Hematopoietic multipotent progenitor cell treated with erythropoietin and hydrocortisone succinate and interleukin-3 and kit ligand, for 15 days (in vitro differentiated cells): ENCODE measurements around the gene PARVB.

ENCODE experiments used
- DNase-seq: peaks from one replicate; pipeline ENCODE4 v3.0.0-alpha.2; 2015; ENCODE audit warnings: low spot score

The PARVB gene

DNA sequence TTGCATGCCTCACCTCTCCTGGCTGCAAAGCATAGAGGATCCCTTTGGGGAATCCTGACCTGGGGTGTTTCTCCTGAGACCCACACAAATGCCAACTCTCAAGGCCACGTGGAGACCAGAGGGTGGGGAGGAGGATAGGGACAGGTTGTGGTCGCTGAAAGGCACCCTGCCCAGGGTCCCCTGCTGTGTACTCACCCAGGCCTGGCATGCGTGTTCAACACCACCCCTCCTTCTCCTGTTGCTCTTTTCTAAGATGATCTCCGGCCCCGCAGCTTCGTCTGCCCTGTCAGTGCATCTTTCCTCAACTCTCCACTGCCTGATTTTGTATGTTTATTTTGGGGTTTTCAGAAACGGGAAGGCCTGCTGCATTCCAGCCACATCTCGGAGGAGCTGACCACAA is 112.0 kb downstream of the PARVB start:
- DNase-seq, result no peak

DNA sequence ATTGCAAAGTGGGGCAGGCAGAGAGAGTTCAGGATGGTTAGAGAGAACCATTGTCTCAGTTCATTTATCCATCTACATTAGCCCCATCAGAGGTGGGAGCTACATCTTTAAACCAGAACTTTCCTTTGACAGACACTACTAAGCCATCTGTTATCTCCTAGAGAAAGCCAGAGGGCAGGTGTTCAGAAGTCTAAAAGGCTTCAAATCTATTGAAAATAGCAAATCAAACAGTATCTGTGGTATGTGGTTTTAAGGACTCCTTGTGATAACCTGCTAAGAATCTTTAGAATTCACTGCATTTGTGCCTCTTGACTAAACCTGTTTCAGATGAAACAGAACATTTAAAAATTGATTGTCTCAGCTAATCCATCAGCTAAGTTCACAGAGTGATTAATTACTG is 112.7 kb downstream of the PARVB start:
- no peak for DNase-seq

DNA sequence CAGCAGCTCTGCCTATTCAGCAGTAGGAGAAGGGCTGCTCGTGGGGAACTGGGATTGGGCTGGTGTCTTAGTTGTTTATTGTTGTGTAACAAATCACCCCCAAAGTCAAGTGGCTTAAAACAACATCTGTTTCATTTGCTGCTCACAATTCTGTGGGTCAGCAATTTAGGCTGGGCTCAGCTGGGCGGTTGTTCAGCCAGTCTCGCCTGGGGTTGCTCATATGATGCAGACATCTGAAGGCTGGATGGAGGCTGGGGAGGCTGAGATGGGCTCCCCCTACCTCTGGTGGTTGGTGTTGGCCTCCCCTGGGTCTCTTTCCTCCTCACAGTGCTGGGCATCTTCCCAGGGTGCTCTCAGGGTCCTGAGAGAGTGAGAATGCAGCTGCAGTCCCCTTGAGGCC is 113.3 kb downstream of the PARVB start:
- DNase-seq, result no peak

DNA sequence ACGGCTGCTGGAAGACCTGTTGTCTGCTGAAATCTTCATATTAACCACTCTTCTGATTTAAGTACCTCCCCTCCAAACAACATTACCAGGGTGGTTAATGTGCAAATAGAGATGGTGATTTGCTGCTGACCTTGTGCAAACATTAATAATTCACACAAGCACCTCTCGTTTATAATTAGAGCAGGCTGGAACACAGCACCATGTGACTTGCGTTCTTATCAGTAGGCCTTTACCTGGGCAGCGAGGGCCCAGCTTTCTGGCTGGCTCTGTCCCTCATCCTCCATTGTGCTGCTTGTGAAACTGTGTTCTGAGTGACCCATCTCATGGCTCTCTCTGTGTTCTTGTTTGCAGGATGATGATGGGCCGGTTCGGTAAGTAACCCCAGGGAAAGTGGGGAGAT is 115.7 kb downstream of the PARVB start:
- no peak for DNase-seq

DNA sequence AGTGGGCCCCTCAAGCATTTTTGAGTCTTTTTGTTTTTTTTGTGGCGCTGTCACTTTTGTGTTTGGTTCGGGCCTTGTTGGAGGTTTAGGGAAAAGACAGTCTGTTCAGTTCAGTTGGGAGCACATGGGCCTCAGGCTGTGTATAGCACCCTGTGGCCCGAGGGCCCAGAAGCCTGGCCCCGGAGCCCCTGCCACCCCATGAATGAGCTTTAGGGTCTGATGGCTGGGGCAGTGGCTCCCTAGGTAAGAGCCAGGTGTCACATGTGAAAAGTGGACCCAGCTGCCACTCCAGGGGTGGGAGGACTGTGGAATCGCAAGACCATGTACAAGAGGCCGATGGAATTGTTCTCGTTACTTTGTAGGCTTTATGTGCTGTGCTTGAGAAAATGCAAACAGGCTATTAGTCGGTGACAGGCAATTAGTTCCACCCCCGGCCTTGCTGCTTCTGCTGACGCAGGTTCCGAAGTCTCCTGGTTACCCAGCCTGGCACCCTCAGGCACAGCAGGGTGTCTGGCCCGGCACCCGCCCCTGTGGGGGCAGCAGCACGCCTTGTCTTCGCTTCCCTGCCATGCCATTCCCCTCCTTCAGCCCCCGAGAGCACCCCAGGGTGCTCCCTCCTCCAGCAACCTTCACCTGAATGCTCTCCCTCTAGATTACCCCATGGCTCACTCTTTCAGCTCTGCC is 118.5 kb downstream of the PARVB start:
- DNase-seq, result no peak

DNA sequence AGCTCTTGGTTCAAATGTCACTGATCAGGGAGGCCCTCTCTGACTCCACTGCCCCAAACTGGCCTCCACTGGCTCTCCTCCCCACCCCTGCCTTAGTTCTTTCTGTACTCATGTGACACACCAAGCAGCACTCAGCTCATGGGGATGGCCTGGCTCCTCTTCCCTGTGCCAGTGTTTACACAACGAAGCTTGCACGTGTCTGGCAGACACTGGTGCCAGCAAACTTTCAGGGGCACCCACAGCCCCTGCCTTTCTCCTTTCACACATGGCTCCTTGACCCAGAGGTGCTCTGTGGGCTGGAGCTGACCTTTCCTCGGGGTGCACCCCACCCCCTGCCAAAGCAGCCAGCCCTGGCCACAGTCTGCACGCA is 119.0 kb downstream of the PARVB start:
- DNase-seq, result no peak

DNA sequence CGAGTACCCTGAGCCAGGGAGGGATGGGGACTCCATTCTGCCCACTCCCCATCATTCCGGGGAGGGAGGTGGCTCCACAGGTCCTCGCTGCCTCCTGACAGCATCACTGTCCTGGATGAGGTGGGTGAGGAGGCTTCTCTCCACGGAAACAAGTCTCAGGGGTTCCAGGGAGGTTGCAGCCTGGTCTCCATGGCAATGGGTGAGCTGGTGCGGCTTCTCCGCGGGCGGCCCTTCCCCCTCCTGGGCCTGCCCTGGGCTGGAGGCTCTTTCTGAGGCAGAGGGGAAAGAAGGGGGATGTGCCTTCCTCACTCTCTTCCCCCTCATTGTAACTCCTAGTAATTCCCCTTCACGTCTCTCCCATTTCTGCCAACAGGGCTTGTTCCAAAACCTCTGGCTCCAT is 119.5 kb downstream of the PARVB start:
- DNase-seq, result no peak

DNA sequence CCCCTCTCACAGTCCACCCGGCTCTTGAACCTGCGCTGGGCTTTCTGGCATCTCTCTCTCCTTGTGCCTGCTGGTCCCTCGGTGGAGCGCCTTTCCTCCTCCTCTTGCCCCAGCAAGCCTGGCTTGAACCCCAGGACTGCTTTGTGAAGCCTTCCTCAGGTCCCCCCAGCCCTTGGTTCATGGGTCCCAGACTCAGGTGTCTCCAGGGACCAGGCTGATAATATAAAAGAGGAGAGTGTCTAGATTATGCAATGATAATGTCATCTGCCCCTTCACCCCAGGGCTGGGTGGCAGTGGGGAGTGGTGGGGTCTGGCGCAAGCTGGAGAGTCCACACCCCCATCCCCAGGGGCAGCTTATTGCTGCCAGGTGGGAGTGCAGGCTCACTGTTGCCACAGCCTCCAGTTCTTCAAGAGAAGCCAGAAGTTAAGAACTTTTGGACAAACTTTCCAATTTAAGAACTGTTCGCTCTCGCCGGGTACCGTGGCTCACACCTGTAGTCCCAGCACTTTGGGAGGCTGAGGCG is 120.0 kb downstream of the PARVB start:
- no peak for DNase-seq

DNA sequence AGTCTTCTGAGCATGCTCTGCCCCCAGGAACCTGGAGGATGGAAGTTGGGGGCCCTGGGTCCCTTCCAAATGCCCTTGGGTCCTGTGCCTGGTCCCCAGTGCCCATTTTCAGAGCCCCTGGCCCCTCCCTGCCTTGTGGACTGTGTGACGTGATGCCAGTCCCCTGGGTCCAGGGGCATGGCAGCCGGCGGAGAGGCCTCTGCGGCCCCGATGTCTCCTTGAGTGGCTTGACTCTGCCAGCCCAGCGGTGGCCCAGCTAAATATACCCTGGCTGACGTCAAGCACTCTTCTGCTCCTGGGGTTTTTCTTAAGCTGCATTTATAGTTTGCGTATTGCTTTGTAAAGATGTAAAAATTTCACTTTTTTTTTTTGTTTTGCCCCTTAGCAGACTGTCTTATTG is 121.4 kb downstream of the PARVB start:
- no peak for DNase-seq

DNA sequence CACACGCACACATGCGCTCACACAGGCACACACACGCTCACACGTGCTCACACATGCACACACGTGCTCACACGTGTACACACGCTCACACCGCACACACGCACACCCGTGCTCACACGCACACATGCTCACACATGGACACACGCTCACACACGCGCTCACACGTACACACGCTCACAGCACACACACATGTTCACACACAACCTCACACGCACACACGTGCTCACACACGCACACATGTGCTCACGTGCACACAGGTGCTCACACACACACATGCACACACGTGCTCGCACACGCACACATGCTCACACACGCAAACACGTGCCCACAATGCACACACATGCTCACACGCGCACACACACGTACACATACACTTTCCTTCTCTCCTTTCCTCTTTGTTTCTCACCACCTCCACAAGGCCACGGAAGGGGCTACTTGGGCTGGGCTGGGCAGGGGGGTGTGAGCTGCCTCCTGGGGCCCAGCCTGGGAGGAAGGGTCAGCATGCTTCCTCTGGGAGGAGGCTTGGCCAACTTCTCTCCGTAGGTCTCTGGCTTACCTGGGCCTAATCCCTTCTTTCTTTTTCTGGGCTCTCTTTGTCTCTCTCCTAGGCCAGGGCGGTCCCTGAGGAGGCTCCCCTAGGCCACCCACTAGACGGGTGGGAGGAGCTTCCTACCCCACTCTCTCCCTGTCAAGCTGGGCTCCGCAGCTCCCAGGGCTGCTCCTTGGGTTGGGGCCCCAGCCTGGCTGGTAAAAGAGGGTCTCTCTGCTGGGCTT is 122.2 kb downstream of the PARVB start:
- no peak for DNase-seq

DNA sequence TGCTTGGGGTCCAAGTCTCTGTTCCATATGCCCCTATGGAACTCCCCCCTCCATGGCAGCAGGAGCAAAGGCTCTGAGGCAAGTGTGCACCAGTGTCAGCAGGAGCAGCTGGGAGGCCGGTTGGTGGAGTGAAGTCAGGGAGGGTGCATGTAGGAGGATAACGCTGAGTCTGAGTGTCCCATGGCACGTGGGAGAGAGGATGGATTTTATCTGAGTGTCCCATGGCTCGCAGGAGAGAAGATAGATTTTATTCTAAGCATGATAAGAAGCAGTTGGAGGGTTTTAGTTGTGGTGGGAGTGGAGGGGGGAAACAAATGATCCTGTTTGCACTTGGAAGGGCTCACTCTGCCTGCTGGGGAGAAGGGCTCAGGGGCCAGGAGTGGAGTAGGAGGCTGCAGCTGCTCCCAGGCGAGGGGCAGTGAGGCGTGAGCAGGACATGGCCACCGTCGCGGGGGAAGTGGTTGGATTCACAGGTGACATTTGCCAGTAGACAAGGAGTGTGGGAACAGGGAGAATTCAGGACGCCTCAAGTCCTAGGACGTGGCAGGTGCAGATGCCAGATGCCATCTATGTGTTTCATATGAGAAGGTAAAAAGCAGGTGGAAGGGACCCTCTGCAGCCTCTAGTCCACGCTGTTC is 123.0 kb downstream of the PARVB start:
- no peak for DNase-seq

DNA sequence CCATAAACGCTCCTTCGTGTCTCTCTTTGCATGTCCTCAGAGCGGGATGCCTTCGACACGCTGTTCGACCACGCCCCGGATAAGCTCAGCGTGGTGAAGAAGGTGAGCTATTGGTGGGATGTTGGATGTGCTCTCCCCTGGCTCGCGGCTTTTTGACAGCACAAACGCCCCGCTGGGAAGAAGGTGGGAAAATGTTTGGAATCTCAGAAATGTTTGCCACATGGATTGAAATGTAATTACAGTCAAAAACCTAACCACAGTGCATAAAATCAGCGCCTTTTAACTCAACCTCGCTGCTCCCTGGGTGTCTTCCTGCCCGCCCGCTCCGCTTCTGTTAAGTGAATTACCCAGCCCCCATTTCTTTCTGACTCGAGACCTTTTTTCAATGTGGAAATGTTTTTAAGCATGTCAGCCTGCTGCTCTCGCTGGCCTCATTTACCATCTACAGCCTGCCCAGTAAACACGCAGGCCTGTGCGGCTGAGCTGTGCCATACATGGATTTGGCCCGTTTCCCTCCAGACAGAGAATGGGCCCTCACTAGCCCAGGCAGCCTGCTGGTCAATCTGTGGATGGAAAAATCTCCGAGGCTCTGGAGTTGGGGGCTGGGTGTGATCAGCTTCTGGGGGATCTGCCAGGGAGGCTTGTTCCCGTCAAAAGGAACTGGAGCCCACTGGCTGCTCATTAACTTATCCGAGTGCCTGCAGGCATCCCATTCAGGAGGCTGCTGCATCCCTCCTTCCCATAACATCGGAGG is 123.9 kb downstream of the PARVB start:
- DNase-seq, result no peak

DNA sequence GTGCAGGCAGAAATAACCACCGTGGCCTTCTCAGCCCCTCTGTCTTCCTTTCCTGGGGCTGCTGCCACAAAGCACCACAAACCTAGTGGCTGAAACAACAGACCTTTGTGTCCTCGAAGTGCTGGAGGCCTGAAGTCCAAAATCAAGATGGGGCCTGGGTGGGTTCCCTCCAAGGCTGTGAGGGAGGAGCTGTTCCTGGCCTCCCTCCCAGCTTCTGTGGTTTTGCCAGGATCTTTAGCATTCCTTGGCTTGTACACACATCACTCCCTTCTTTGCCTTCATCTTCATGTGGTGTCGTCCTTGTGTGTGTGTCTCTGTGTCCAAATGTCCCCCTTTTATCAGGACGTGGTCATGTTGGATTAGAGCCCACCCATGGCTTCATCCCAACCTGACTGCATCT is 127.6 kb downstream of the PARVB start:
- no peak for DNase-seq

DNA sequence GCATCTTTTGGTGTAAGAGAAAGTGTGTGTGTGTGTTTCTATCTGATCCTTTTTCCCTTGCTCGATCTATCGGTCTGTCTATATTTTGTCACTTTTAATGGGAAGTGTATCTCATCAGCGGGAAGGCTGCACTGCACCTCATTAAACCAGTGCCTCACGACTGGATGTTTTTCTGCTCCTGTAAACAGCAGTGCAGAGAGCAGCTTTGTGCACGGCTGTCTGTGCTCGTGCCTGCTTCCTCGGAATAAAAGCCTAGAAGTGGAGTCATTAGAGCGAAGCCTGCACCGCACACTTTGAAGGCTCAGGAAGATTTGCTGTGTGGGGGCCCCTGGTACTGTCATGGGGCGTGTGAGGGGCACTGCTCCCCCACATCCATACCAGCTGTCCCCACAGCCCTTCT is 129.6 kb downstream of the PARVB start:
- no peak for DNase-seq

DNA sequence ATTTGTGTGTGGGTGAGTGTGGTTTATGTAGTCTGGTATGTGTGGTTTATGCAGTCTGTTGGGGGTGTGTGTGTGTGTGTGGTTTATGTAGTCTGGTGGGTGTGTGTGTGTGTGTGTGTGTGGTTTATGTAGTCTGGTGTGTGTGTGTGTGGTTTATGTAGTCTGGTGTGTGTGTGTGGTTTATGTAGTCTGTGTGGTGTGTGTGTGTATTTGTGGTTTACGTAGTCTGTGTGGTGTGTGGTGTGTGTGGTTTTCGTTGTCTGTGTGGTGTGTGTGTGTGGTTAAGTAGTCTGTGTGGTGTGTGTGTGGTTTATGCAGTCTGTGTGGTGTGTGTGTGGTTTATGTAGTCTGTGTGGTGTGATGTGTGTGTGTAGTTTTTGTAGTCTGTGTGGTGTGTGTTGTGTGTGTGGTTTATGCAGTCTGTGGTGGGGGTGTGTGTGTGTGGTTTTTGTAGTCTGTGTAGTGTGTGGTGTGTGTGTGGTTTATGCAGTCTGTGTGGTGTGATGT is 130.4 kb downstream of the PARVB start:
- DNase-seq, result no peak

DNA sequence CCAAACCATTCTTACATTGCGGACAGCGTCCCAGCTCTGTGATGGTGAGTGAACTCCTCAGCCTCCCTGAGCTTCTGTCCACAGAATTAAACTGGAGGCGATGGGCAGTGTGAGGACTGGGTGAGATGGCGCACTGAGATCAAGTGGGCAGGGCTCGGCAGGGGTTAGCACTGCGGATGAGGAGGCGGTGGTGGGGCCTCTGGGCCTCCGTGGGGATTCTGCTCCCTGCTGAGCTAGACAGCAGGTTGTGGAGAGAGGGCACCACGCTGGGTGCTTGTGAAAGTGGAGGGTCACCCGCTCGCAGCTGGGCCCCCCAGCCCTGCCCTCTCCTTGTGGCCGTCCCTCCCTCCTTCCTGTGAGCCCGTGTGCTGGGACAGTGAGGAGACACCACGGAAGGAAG is 131.0 kb downstream of the PARVB start:
- DNase-seq, result no peak

DNA sequence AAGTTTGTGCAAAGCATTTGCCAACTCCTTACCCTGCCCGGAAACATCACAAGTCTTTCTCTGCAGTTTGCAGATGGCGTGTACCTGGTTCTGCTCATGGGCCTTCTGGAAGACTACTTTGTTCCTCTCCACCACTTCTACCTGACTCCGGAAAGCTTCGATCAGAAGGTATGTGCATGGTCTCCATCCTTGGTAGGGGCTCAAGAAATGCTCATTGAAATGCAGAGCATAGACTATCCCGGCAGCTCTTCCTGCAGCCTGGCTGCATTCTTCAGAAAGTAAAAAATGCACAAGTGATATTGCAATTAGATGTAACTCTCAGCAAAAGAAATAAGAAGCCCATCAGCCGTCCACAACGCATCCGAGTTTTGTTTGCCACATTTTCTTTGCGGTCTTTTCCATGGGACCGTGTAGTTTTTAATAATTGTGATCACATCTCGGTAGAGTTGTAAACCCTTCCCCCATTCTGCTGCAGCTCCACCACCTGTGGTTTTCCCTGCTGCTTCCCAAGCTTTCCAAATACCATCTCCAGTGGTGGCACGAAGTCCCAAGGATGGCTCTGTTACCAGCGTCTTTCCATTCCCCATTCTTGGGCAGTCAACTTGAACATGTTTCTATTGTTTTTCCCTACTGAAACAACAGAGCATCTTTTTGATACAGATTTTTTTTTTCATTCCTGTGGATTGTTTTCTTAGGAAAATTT is 134.0 kb downstream of the PARVB start:
- no peak for DNase-seq

DNA sequence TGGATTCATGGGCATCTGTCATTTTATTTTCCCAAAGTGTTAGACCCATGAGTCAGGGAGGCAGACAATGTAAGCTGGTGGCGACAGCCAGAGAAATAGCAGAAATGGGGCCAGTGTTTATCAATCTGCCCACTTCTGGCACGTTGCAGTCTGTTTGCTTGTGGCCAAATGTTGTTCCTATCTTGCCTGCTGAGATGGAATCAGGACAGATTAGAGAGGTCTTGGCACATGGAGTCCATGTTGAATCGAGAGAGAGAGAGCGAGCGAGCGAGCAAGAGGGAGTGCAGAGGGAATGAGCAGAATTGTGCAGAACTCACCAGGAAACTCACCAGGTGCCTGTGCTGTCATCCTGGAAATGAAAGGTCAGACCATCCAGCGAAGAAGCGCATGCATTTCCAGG is 134.7 kb downstream of the PARVB start:
- DNase-seq, result no peak

DNA sequence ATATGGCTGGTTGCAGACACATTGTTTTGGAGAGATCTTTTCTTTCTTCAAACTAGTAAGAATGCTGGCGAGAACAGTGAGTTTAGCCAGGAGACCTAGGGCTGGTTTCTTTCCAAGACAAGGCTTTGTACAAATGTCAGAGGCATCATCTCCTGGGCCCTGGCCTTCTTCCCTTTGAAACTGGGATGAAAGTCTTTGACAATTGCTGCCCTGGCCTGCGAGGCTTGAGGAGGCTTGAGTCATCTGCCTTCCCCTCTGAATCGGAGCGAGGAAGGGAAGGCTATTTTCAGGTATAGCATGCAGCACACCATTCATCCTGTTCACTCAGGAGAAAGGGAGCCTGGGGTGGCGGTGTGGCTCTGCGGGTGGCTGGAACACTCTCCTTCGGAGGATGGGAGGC is 135.1 kb downstream of the PARVB start:
- DNase-seq, result no peak

DNA sequence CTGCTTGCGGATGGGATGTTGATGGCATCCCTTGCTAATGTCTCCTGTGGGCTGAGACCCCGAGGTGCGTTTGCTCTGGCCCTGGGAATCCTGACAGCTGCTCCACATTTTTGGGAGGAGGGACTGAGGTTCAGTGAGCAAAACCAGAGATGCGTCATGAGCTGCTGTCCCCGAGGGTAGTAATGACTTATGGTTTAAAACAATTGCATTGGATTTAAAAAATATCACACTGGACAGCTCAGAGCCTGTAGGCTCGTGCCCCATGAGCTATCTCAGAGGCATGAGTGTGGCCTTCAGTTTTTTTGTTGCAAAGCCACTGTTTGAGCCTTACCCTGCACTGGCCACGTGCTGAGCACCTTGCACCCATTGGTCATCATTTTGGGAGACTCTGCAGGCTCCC is 135.7 kb downstream of the PARVB start:
- no peak for DNase-seq

DNA sequence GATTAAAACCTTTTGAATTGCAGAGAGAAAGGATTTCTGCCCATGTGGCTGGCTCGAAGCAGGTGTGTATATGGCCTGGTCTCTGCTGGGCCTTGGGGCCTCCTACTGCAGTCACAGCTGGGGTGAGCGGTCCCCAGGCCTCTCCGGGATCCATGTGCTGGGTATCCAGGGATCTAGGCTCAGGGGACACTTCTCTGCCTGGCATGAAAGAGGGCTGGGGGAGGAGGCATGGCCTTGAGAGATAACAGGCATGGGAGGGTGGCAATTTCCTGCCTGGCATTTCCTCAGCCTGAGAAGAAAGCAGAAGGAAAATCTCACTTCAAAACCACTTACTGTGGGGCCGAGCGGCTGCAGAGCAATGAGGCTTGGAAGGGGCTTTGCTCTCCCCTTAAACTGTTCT is 136.3 kb downstream of the PARVB start:
- no peak for DNase-seq

DNA sequence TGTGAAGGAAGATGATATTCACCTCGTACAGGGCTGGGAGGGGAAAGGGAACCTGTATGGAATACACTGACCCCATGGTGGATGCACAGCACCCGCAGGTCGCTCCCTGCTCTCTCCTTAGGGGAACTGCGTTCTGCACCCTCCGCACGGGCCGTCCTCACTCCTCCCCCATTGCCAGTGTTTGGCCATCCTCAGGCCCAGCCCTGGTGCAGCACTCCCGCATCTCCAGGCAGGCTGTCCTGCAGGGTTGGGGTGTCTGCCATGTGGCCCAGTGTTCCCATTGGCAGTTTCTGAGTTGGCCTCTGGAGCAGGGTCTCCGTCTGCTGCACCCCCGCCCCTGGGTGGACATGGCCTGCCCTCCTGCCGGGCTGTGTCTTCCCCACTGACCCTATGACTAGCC is 137.6 kb downstream of the PARVB start:
- DNase-seq, result no peak
